HepG2 (cell line): ENCODE data around the gene MSMO1. TPM values are rescaled to one million over a fixed set of nuclear protein-coding genes. Genes with fewer than 3 reads are reported as not detected.

Experiments used
- ATF7 ChIP-seq, 2 experiments: fragments of 450-650 bp in 1 of 2; sonication (generic) in 1 of 2; formaldehyde crosslinking in 1 of 2; IDR thresholded peaks; 2 replicates each; pipeline versions ENCODE4 v1.4.0 to v1.6.1; 2016 to 2020; ENCODE audit warnings: antibody characterized with exemption in 1 of 2, mild to moderate bottlenecking in 1 of 2, missing genetic modification reagents in 1 of 2
- ATM ChIP-seq: fragments of 450-650 bp; IDR thresholded peaks from 2 replicates; pipeline ENCODE4 v1.7.1; 2017; ENCODE audit warnings: mild to moderate bottlenecking, borderline replicate concordance
- EHMT2 ChIP-seq: fragments of 200-600 bp; sonication (generic); IDR thresholded peaks from 2 replicates; pipeline ENCODE4 v1.7.0; 2017; ENCODE audit warnings: antibody characterized with exemption, low read depth, low read length, borderline replicate concordance
- ETV6 ChIP-seq: sonication (generic); formaldehyde crosslinking; conservative IDR thresholded peaks from 2 replicates; pipeline ENCODE4 v1.4.0; 2020; ENCODE audit warnings: missing genetic modification reagents
- FOXK2 ChIP-seq: fragments of 450-650 bp; IDR thresholded peaks from 2 replicates; pipeline ENCODE4 v1.6.1; 2016
- GTF2F1 ChIP-seq: fragments of 150-350 bp; IDR thresholded peaks from 2 replicates; pipeline ENCODE4 v1.6.1; 2014; ENCODE audit warnings: low read length
- HMG20B ChIP-seq: conservative IDR thresholded peaks from 2 replicates; pipeline ENCODE4 v1.6.1; 2016; ENCODE audit warnings: missing genetic modification reagents, missing compliant biosample characterization
- KDM5B ChIP-seq: sonication (generic); formaldehyde crosslinking; IDR thresholded peaks from 2 replicates; pipeline ENCODE4 v1.4.0; 2020; ENCODE audit warnings: missing genetic modification reagents, mild to moderate bottlenecking, borderline replicate concordance
- MAFF ChIP-seq: IDR thresholded peaks from 2 replicates; pipeline ENCODE4 v1.6.1; 2011; ENCODE audit warnings: low read depth, low read length, improper control_type of control experiment
- MATR3 ChIP-seq: sonication (generic); formaldehyde crosslinking; IDR thresholded peaks from 2 replicates; pipeline ENCODE4 v1.4.0; 2020; ENCODE audit warnings: missing genetic modification reagents
- NFRKB ChIP-seq: fragments of 450-650 bp; IDR thresholded peaks from 2 replicates; pipeline ENCODE4 v1.6.1; 2017
- SP2 ChIP-seq: sonication (generic); formaldehyde crosslinking; IDR thresholded peaks from 2 replicates; pipeline ENCODE4 v1.5.1; 2020; ENCODE audit warnings: mild to moderate bottlenecking, missing genetic modification reagents
- SRY ChIP-seq: sonication (generic); formaldehyde crosslinking; IDR thresholded peaks from 2 replicates; pipeline ENCODE4 v1.8.0; 2022; ENCODE audit warnings: mild to moderate bottlenecking, missing genetic modification reagents
- SSRP1 ChIP-seq: IDR thresholded peaks from 2 replicates; pipeline ENCODE4 v1.6.1; 2016; ENCODE audit warnings: control low read depth
- U2AF2 ChIP-seq: fragments of 200-400 bp; formaldehyde crosslinking; IDR thresholded peaks from 2 replicates; pipeline ENCODE4 v1.6.1; 2017; ENCODE audit warnings: low read depth, mild to moderate bottlenecking, low read length
- XRCC5 ChIP-seq: fragments of 200-400 bp; formaldehyde crosslinking; optimal IDR thresholded peaks from 2 replicates; pipeline ENCODE3; 2017; ENCODE audit warnings: mild to moderate bottlenecking, low read length
- YY1 ChIP-seq: IDR thresholded peaks from 2 replicates; pipeline ENCODE4 v1.6.1; 2011; ENCODE audit warnings: low read length, low read depth, moderate library complexity, mild to moderate bottlenecking; ENCODE audit not compliant: insufficient read depth, insufficient replicate concordance
- ZIK1 ChIP-seq: sonication (generic); formaldehyde crosslinking; IDR thresholded peaks from 2 replicates; pipeline ENCODE4 v1.5.0; 2020; ENCODE audit warnings: mild to moderate bottlenecking, low read depth, missing genetic modification reagents, borderline replicate concordance
- ZMYM4 ChIP-seq: sonication (generic); formaldehyde crosslinking; IDR thresholded peaks from 2 replicates; pipeline ENCODE4 v1.8.1; 2023; ENCODE audit warnings: mild to moderate bottlenecking, missing genetic modification reagents
- ZNF12 ChIP-seq: sonication (generic); formaldehyde crosslinking; IDR thresholded peaks from 2 replicates; pipeline ENCODE4 v1.5.0; 2020; ENCODE audit warnings: missing genetic modification reagents
- ZNF335 ChIP-seq: sonication (generic); formaldehyde crosslinking; IDR thresholded peaks from 2 replicates; pipeline ENCODE4 v1.4.0; 2020; ENCODE audit warnings: missing genetic modification reagents
- ZNF672 ChIP-seq: sonication (generic); formaldehyde crosslinking; IDR thresholded peaks from 2 replicates; pipeline ENCODE4 v1.8.1; 2022; ENCODE audit warnings: missing genetic modification reagents
- ZSCAN12 ChIP-seq: sonication (generic); formaldehyde crosslinking; IDR thresholded peaks from 2 replicates; pipeline ENCODE4 v1.9.0; 2021; ENCODE audit warnings: mild to moderate bottlenecking, missing genetic modification reagents
- ZSCAN20 ChIP-seq: sonication (generic); formaldehyde crosslinking; IDR thresholded peaks from 2 replicates; pipeline ENCODE4 v1.4.0; 2020; ENCODE audit warnings: missing genetic modification reagents, mild to moderate bottlenecking, borderline replicate concordance
- polyA plus RNA-seq, 8 experiments: library from polyadenylated mRNA; depleted of rRNA in 3 of 8; stranded (reverse) in 7 of 8; unstranded in 1 of 8; fragments of >200 nt; fragmentation: Illumina TruSeq in 4 of 8; extraction: Trizol in 4 of 8; gene quantifications; 2 replicates each; pipeline versions ENCODE4 v1.2.1 to v1.2.3, GENCODE V29; 2011 to 2016; ENCODE audit warnings: low read depth in 4 of 8, missing spikeins in 1 of 8, mixed read lengths in 1 of 8; ENCODE audit not compliant: insufficient read depth in 1 of 8
- total RNA-seq, 5 experiments: library from RNA; depleted of rRNA; stranded (reverse); fragments of >200 nt; fragmentation: Illumina TruSeq; extraction: Trizol; gene quantifications; 2 replicates each; pipeline ENCODE4 v1.2.3, GENCODE V29; 2016; ENCODE audit warnings: low read depth in 1 of 5
- TF ChIP-seq, protein P1 (sequence below): fragments of 450-650 bp; IDR thresholded peaks from 2 replicates; pipeline ENCODE4 v1.6.1; 2016
- TF ChIP-seq, protein P2 (sequence below): sonication (generic); formaldehyde crosslinking; IDR thresholded peaks from 2 replicates; pipeline ENCODE4 v1.8.1; 2023; ENCODE audit warnings: mild to moderate bottlenecking, missing genetic modification reagents, borderline replicate concordance
- TF ChIP-seq, protein P3 (sequence below): sonication (generic); formaldehyde crosslinking; IDR thresholded peaks from 2 replicates; pipeline ENCODE4 v1.5.1; 2020; ENCODE audit warnings: missing genetic modification reagents, mild to moderate bottlenecking, borderline replicate concordance
- TF ChIP-seq, protein P4 (sequence below): sonication (generic); formaldehyde crosslinking; IDR thresholded peaks from 2 replicates; pipeline ENCODE4 v1.4.0; 2020; ENCODE audit warnings: missing genetic modification reagents

MSMO1 gene
- total and polyA plus RNA-seq, 2 of the 13 experiments (the other 11 are each of a cell fraction or from before 2014, with no cell fraction given) = 98.1 to 216 TPM

DNA sequence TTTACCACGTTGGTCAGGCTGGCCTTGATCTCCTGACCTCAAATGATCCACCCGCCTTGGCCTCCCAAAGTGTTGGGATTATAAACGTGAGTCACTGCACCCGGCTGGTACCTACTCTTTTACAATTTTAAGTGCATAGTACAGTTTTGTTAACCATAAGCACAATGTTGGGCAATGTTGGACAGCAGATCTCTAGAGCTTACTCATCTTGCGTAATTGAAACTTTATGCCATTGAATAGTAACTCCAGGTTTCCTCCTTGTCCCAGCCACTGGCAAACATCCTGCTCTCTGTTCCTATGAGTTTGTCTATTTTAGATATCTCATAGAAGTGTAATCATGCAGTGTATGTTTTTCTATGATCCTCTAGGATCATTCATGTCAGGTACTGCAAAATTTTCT lies 42.1 kb downstream of the MSMO1 start (continued):
- TF ChIP-seq, protein P1, sequence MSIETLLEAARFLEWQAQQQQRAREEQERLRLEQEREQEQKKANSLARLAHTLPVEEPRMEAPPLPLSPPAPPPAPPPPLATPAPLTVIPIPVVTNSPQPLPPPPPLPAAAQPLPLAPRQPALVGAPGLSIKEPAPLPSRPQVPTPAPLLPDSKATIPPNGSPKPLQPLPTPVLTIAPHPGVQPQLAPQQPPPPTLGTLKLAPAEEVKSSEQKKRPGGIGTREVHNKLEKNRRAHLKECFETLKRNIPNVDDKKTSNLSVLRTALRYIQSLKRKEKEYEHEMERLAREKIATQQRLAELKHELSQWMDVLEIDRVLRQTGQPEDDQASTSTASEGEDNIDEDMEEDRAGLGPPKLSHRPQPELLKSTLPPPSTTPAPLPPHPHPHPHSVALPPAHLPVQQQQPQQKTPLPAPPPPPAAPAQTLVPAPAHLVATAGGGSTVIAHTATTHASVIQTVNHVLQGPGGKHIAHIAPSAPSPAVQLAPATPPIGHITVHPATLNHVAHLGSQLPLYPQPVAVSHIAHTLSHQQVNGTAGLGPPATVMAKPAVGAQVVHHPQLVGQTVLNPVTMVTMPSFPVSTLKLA = no peak
- TF ChIP-seq HMG20B (peak; percentile 83), ZNF12 (peak; percentile 90), ATM (no peak), ZIK1 (CRISPR knock-in tag) (no peak), SSRP1 (CRISPR knock-in tag) (no peak), U2AF2 (no peak), ATF7 (IDR thresholded peaks at IDR 0.05) (peak; percentile 70), ATF7 (CRISPR knock-in tag; IDR thresholded peaks at IDR 0.05) (no peak; the same call in 1 of the 2 replicates), SP2 (CRISPR knock-in tag) (no peak), ETV6 (no peak), MATR3 (CRISPR knock-in tag) (no peak), YY1 (no peak), MAFF (no peak), ZNF672 (CRISPR knock-in tag) (no peak), ZSCAN12 (CRISPR knock-in tag) (no peak), KDM5B (CRISPR knock-in tag) (no peak), EHMT2 (peak; percentile 90; the same call in 1 of the 2 replicates), FOXK2 (peak; percentile 45; the same call in 1 of the 2 replicates), ZNF335 (CRISPR knock-in tag) (no peak), ZMYM4 (CRISPR knock-in tag) (peak; percentile 95), XRCC5 (no peak), ZSCAN20 (CRISPR knock-in tag) (no peak), NFRKB (no peak), SRY (CRISPR knock-in tag) (no peak), GTF2F1 (no peak)
- TF ChIP-seq, protein P2, sequence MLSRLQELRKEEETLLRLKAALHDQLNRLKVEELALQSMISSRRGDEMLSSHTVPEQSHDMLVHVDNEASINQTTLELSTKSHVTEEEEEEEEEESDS (CRISPR knock-in tag) = no peak
- TF ChIP-seq, protein P3, sequence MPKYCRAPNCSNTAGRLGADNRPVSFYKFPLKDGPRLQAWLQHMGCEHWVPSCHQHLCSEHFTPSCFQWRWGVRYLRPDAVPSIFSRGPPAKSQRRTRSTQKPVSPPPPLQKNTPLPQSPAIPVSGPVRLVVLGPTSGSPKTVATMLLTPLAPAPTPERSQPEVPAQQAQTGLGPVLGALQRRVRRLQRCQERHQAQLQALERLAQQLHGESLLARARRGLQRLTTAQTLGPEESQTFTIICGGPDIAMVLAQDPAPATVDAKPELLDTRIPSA (CRISPR knock-in tag) = no peak
- TF ChIP-seq, protein P4, sequence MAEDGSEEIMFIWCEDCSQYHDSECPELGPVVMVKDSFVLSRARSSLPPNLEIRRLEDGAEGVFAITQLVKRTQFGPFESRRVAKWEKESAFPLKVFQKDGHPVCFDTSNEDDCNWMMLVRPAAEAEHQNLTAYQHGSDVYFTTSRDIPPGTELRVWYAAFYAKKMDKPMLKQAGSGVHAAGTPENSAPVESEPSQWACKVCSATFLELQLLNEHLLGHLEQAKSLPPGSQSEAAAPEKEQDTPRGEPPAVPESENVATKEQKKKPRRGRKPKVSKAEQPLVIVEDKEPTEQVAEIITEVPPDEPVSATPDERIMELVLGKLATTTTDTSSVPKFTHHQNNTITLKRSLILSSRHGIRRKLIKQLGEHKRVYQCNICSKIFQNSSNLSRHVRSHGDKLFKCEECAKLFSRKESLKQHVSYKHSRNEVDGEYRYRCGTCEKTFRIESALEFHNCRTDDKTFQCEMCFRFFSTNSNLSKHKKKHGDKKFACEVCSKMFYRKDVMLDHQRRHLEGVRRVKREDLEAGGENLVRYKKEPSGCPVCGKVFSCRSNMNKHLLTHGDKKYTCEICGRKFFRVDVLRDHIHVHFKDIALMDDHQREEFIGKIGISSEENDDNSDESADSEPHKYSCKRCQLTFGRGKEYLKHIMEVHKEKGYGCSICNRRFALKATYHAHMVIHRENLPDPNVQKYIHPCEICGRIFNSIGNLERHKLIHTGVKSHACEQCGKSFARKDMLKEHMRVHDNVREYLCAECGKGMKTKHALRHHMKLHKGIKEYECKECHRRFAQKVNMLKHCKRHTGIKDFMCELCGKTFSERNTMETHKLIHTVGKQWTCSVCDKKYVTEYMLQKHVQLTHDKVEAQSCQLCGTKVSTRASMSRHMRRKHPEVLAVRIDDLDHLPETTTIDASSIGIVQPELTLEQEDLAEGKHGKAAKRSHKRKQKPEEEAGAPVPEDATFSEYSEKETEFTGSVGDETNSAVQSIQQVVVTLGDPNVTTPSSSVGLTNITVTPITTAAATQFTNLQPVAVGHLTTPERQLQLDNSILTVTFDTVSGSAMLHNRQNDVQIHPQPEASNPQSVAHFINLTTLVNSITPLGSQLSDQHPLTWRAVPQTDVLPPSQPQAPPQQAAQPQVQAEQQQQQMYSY (CRISPR knock-in tag) = no peak
